Left colon (tissue), 2 donors: ENCODE data around the gene SNTB2. TPM values are rescaled to one million over a fixed set of nuclear protein-coding genes. Genes with fewer than 3 reads are reported as not detected.

Experiments
- ATAC-seq: fragments of 200-7000 bp; cut with Tn5 transposase; one replicate; pipeline ENCODE4 v1.9.1; 2020; ENCODE audit warnings: mild to moderate bottlenecking, moderate library complexity
- DNase-seq, 2 donors: peaks; one replicate each; pipeline ENCODE4 v3.0.0-alpha.2; 2020
- intact Hi-C, 2 donors: fragments of 100-400 bp; cut with DNase I in 1 of 2; cut with micrococcal nuclease in 1 of 2; formaldehyde crosslinking; loops; one replicate each; pipeline versions ENCODE4 v1.11.2 to v1.14.0; 2022; cut with DNase I, micrococcal nuclease
- total RNA-seq, 2 donors: library from RNA; stranded (reverse); fragmentation: NEBNext Ultra II Directional; extraction: Animal tissue kit (Norgen Biotek cat#: 25700); gene quantifications; one replicate each; pipeline ENCODE4 v1.2.1, GENCODE V29; 2021
- donor health status: DM: no; HTN: no; CAD: no.
- donor health status: DM: yes; HTN: yes; CAD: no.

The SNTB2 gene
- total RNA-seq, 2 donors from 2014 or later = 32.0 to 33.8 TPM

DNA sequence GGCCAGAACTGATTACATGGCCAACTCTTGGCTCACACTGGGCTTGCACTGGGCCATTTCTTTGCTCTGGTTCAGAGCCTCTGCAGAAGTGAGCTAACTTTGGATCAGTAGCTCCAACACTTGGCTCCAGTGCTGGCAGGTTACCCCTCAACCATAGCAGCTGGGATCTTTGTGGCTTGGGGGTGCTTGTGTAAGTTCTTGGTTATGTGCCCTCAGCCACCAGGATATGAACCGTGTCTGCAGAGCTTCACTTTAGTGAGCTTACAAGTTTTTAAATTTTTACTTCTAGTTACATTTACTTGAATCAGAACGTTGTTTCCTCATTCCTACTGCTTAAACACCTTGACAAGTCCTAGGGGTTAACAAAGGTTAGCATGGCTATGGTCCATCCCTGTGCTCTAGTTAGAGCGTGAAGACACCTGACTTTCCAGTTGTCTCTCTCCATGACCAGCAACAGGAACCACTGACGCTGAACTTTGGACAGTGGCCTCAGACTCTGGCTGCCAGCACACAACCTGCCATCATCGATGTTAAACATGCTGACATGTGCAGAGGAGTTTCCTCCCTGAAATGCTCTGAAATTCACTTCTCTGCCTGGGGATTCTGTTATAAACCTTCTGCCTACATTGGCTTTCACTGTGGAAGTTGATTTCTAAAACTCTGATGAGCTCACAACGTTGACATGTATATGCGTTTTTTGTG lies 139.4 kb downstream of the SNTB2 start:
- peak; percentile 50 for ATAC-seq
- intact Hi-C loops = no loop called here
- peak; percentile 52 to 68 for DNase-seq

DNA sequence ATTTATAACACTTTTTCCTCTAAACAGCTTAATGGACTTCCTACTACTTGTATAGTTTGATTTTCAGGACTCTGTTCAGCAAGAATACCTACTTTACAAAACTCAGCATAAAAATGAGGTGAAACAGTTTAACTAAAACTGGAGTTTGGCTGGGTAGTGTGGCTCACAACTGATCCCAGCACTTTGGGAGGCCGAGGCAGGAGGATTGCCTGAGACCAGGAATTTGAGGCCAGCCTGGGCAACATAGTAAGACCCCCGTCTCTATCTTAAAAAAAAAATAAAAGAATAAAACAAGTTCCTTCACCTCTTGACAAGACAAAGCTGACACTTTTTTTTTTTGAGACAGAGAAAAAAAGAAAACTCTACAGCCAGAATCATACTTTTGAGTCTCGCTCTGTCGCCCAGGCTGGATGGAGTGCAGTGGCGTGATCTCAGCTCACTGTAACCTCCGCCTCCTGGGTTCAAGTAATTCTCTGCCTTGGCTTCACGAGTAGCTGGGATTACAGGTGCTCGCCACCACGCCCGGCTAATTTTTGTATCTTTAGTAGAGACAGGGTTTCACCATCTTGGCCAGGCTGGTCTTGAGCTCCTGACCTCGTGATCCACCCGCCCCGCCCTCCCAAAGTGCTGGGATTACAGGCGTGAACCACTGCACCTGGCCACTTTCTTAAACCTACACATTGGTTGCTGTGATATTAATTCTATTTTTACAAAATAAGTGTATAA lies 140.8 kb downstream of the SNTB2 start:
- DNase-seq (no peak), ATAC-seq (no peak)
- intact Hi-C loops = no loop called here

- DNase-seq = no peak
Measured at GRCh38 chr16:69328854-69329316, 141.9 kb downstream of the SNTB2 start.

GRCh38 chr16:69329369-69330285 lies 142.7 kb downstream of the SNTB2 start:
- DNase-seq (peak in 1 of 2 donors; percentile 61), ATAC-seq (peak; percentile 50)
- intact Hi-C loops = no loop called here

More at GRCh38 chr16:69328854-69329316, 141.9 kb downstream of the SNTB2 start:
- ATAC-seq = no peak
- intact Hi-C loops = no loop called here

DNA sequence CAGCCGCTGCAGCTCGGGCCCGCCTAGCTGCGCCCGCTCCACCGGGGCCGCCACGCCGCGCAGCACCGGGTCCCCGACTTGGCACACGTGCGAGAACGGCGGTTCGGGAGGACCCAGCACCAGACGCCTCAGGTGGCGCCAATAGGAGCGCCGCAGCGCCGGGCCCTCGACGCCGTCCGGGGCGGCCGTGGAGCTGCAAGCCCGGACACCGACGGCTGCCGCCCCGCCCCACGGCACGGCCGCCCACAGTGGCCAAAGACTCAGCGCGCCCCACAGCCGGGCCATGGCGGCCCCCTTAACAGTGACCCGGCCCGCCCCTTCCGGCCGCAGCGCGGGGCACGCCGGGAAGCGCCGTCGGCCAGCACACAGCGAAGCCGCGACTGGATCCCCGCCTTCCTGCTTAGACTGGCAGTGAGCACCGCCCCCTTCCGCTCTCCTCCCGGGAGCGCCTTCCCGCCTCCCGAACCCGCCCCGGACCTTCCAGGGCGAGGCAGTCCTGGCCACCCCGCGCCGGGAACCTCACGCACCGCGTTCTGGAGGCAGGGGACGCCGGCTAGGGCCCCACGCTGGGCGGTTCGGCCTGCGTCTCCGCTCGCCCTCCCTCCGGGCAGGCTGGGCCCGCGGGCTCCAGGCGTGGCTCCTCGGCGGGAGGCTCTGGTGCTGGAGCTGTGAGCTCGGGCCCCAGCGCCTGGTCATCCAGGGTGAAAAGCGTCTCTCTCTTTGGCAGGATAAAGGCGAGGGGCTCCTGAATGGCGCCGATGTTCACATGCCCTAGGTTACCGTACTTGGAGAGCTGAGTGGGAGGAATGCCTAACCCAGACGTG lies 143.5 kb downstream of the SNTB2 start, which contains the start of gene PDF:
PDF (minus strand) TSS at position 303 of the 824 bp plus-strand sequence; CDS start at position 285, 18 bp downstream.
- ATAC-seq (peak; percentile 85), DNase-seq (peak; percentile 96)
- intact Hi-C loops = no loop called here

- DNase-seq = no peak
Measured at GRCh38 chr16:69334696-69335095, 147.7 kb downstream of the SNTB2 start.

GRCh38 chr16:69338557-69339288 lies 151.8 kb downstream of the SNTB2 start:
- ATAC-seq (peak; percentile 6), DNase-seq (peak; percentile 47 to 77)
- intact Hi-C loops = no loop called here

More at GRCh38 chr16:69334696-69335095, 147.7 kb downstream of the SNTB2 start:
- ATAC-seq = no peak
- intact Hi-C loops = no loop called here

DNA sequence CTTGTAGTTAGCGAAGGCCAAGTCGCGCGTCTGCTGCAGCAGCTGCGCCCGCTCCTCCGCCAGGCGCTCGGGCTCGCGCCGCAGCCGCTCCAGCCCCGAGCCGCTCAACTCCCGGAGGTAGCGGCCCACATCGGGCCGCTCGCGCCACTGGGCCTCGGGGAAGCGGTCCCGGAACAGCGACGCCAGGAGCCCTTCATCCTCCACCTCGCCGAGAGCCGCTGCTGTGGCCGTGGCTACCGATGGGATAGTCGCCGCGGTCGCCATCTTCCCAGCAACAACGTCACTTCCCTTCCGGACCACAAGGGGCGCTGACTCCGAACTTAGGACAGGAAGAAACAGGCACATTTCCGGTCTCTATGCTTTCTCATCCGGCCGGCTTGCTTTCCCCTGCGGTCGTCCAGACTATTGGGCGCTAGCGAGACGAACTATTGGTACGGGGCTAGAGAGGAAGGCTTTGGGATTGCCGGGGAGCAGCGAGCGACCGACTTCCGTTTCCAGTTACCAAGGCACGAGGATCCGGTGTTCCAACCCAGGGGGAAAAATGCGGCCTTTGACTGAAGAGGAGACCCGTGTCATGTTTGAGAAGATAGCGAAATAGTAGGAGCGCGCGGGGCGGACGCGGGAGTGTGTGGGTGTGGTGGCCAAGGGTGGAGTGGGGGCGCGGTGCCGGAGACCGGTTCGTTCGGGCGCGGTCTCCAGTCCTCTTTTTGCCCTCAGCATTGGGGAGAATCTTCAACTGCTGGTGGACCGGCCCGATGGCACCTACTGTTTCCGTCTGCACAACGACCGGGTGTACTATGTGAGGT lies 152.5 kb downstream of the SNTB2 start, which contains the start of the genes COG8 and NIP7:
COG8 (minus strand) TSS at position 276 of the 806 bp plus-strand sequence; CDS start at position 264, 12 bp downstream.
NIP7 (plus strand) TSS at position 484 of the 806 bp plus-strand sequence; CDS start at position 542, 58 bp downstream.
- intact Hi-C loops = no loop called here

GRCh38 chr16:69340095-69340644 lies 153.2 kb downstream of the SNTB2 start:
- intact Hi-C loops = no loop called here
- ATAC-seq = peak; percentile 4
- no peak for DNase-seq

More for the DNA sequence above, 152.5 kb downstream of the SNTB2 start, which contains the start of the genes COG8 and NIP7:
- DNase-seq (peak; percentile 95 to 97), ATAC-seq (peak; percentile 94)

DNA sequence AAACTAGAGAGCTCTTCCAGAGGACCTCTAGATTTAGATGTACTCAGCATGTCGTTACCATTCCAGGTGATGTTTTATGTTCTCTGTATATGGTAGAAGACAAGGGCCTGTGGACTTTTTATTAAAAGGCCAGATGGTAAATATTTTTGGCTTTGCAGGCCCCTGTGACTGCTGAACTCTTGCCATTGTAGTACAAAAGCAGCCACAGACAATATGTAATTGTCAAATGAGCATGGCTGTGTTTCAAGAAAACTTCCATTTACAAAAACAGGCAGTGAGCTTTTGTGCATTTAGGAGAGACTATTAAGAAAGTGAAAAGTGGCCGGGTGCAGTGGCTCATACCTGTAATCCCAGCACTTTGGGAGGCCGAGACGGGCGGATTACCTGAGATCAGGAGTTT lies 157.2 kb downstream of the SNTB2 start:
- ATAC-seq (no peak), DNase-seq (no peak)
- intact Hi-C loops = no loop called here

GRCh38 chr16:69345923-69346322 lies 159.0 kb downstream of the SNTB2 start:
- intact Hi-C loops = no loop called here
- DNase-seq (no peak), ATAC-seq (no peak)

DNA sequence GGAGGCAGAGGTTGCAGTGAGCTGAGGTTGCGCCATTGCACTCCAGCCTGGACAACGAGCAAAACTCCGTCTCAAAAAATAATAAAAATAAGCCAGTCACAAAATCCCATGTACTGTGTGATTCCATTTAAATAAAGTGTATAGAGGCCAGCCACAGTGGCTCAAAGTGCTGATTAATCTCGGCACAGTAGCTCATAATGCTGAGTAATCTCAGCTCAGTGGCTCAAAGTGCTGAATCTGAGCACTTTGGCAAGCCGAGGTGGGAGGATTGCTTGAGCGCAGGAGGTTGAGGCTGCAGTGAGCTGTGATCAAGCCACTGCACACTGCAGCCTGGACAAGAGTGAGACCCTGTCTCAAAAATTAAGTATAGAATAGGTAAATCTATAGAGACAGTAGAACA lies 159.7 kb downstream of the SNTB2 start:
- intact Hi-C loops = no loop called here
- ATAC-seq (no peak), DNase-seq (no peak)

- no peak for DNase-seq
- no peak for ATAC-seq
- intact Hi-C loops = no loop called here
Measured at GRCh38 chr16:69348222-69348621, 161.3 kb downstream of the SNTB2 start.

- intact Hi-C loops = no loop called here
- ATAC-seq = no peak
- DNase-seq = no peak
Measured at GRCh38 chr16:69349536-69349935, 162.6 kb downstream of the SNTB2 start.

GRCh38 chr16:69350536-69351133 lies 163.7 kb downstream of the SNTB2 start:
- no peak for DNase-seq
- ATAC-seq = peak; percentile 22
- intact Hi-C loops = no loop called here
